Measurements from ENCODE around the gene GNAQ.

GNAQ gene

DNA sequence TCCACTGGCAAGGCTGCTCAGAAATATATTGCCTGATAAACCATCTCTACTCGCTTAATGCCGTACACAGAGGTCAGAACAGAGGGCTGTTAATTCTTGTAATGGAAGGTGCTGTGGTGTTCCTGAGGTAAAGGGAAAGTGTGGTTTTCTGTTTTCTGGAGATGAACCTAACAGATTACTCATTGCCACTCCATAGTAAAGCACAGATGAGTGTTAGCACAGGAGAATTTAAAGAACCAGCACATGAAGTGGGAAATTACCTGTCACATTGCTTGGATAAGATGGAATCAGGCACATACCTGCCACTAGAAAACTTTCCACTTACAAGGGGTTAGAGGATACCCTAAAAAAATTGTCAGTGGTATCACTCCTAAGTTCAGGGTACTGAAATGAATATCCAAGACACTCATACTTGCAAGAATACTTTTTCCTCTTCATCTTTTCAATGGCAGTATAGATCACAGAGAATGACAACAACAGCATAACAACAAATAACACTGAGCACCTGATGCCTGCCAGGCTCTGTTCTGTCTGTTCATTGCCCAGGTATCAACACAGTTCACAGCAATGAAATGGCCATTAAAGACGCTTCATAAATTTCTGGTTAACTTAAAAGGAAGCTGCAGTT is 230.6 kb downstream of the GNAQ start:
- Histone ChIP-seq H3K9me3 (ENCODE audit: control insufficient read depth, insufficient read depth, low read length) (no peaks in the 10 kb centered on the region), H3K27me3 (ENCODE audit: control insufficient read depth, insufficient read depth, low read length) (no peaks in the 10 kb centered on the region), H3K36me3 (ENCODE audit: control insufficient read depth, insufficient read depth, low read length) (0 out of 2 replicates have a peak, but pooled peaks cover 4% of the 10 kb centered on the region), H3K9ac (ENCODE audit: low read depth, low read length) (no peak overlapping the region), H3K4me3 (ENCODE audit: low read depth, low read length) (no peak overlapping the region), H3K27ac (ENCODE audit: low read depth, low read length) (no peak overlapping the region), H3K4me1 (ENCODE audit: control insufficient read depth, insufficient read depth, low read length) (peaks cover 9% of the 10 kb centered on the region)

DNA sequence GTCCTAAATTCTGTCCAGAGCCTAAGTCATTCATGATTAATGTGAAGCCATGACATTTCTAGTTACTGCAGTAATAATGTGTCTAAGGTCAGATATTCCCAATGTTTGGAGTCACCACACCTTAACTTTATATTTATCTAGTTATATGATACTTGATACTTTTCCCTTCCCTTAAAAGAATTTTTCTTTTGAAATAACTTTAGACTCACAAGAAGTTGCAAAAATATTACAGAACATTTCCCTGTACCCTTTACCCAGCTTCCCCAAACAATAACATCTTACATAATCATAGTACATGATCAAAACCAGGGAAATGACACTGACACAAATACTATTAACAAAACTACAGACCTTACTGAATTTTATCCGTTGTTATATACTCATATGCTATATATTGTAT is 233.5 kb downstream of the GNAQ start:
- Histone ChIP-seq H3K27me3 (ENCODE audit: control insufficient read depth, insufficient read depth, low read length) (no peaks in the 10 kb centered on the region), H3K27ac (ENCODE audit: low read depth, low read length) (no peak overlapping the region), H3K4me1 (ENCODE audit: control insufficient read depth, insufficient read depth, low read length) (peaks cover 3% of the 10 kb centered on the region; the same call in 1 of the 2 replicates), H3K36me3 (ENCODE audit: control insufficient read depth, insufficient read depth, low read length) (0 out of 2 replicates have a peak, but pooled peaks cover 4% of the 10 kb centered on the region), H3K9me3 (ENCODE audit: control insufficient read depth, insufficient read depth, low read length) (no peaks in the 10 kb centered on the region), H3K4me3 (ENCODE audit: low read depth, low read length) (no peak overlapping the region), H3K9ac (ENCODE audit: low read depth, low read length) (no peak overlapping the region)

- peaks cover 7% of the 10 kb centered on the region; the same call in 1 of the 2 replicates for H3K36me3 ChIP-seq (ENCODE audit: control insufficient read depth, insufficient read depth, low read length)
- H3K4me3 ChIP-seq (ENCODE audit: low read depth, low read length), result no peak overlapping the region
- H3K27ac ChIP-seq (ENCODE audit: low read depth, low read length), result no peak overlapping the region
- H3K9me3 ChIP-seq (ENCODE audit: control insufficient read depth, insufficient read depth, low read length), result no peaks in the 10 kb centered on the region
- H3K4me1 ChIP-seq (ENCODE audit: control insufficient read depth, insufficient read depth, low read length), result 0 out of 2 replicates have a peak, but pooled peaks cover 5% of the 10 kb centered on the region
- H3K9ac ChIP-seq (ENCODE audit: low read depth, low read length), result no peak overlapping the region
- H3K27me3 ChIP-seq (ENCODE audit: control insufficient read depth, insufficient read depth, low read length), result no peaks in the 10 kb centered on the region
Observed at GRCh38 chr9:77794985-77795384, 236.6 kb downstream of the GNAQ start.

- Histone ChIP-seq H3K9me3 (ENCODE audit: control insufficient read depth, insufficient read depth, low read length) (no peaks in the 10 kb centered on the region), H3K27ac (ENCODE audit: low read depth, low read length) (no peak overlapping the region), H3K4me1 (ENCODE audit: control insufficient read depth, insufficient read depth, low read length) (peaks cover 5% of the 10 kb centered on the region; the same call in 1 of the 2 replicates), H3K36me3 (ENCODE audit: control insufficient read depth, insufficient read depth, low read length) (peaks cover 7% of the 10 kb centered on the region; the same call in 1 of the 2 replicates), H3K27me3 (ENCODE audit: control insufficient read depth, insufficient read depth, low read length) (no peaks in the 10 kb centered on the region), H3K9ac (ENCODE audit: low read depth, low read length) (no peak overlapping the region), H3K4me3 (ENCODE audit: low read depth, low read length) (no peak overlapping the region)
Observed at GRCh38 chr9:77793849-77794248, 237.8 kb downstream of the GNAQ start.

GRCh38 chr9:77789891-77790290 is 241.7 kb downstream of the GNAQ start:
- no peaks in the 10 kb centered on the region for H3K27me3 ChIP-seq (ENCODE audit: control insufficient read depth, insufficient read depth, low read length)
- peaks cover 5% of the 10 kb centered on the region; the same call in 1 of the 2 replicates for H3K4me1 ChIP-seq (ENCODE audit: control insufficient read depth, insufficient read depth, low read length)
- H3K9ac ChIP-seq (ENCODE audit: low read depth, low read length), result no peak overlapping the region
- no peak overlapping the region for H3K4me3 ChIP-seq (ENCODE audit: low read depth, low read length)
- H3K36me3 ChIP-seq (ENCODE audit: control insufficient read depth, insufficient read depth, low read length), result peaks cover 3% of the 10 kb centered on the region
- no peaks in the 10 kb centered on the region for H3K9me3 ChIP-seq (ENCODE audit: control insufficient read depth, insufficient read depth, low read length)
- no peak overlapping the region for H3K27ac ChIP-seq (ENCODE audit: low read depth, low read length)

GRCh38 chr9:77785341-77785740 is 246.3 kb downstream of the GNAQ start:
- no peak overlapping the region for H3K27ac ChIP-seq (ENCODE audit: low read depth, low read length)
- H3K27me3 ChIP-seq (ENCODE audit: control insufficient read depth, insufficient read depth, low read length), result no peaks in the 10 kb centered on the region
- H3K36me3 ChIP-seq (ENCODE audit: control insufficient read depth, insufficient read depth, low read length), result peaks cover 3% of the 10 kb centered on the region; the same call in 1 of the 2 replicates
- H3K4me1 ChIP-seq (ENCODE audit: control insufficient read depth, insufficient read depth, low read length), result peaks cover 1% of the 10 kb centered on the region; the same call in 1 of the 2 replicates
- H3K9me3 ChIP-seq (ENCODE audit: control insufficient read depth, insufficient read depth, low read length), result no peaks in the 10 kb centered on the region
- H3K4me3 ChIP-seq (ENCODE audit: low read depth, low read length), result no peak overlapping the region
- no peak overlapping the region for H3K9ac ChIP-seq (ENCODE audit: low read depth, low read length)

DNA sequence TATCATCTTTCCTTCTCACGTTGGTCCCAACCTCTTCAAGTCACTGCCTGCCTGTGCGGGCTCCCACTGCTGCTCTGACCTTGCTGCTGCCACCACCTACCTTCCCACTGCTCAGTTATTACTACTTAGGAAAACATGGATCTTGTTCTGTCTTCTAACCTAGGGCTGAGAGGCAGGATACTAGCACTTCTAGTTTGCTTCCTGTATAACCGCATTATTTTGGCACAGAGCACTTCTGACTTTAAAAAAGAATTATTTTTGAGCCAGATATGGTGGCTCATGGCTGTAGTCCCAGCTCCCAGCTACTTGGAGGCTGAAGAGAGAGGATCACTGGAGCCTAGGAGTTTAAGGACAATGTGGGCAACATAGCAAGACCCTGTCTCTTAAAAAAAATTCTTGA is 248.1 kb downstream of the GNAQ start:
- Histone ChIP-seq H3K4me1 (ENCODE audit: control insufficient read depth, insufficient read depth, low read length) (no peaks in the 10 kb centered on the region), H3K9ac (ENCODE audit: low read depth, low read length) (no peak overlapping the region), H3K36me3 (ENCODE audit: control insufficient read depth, insufficient read depth, low read length) (peaks cover 3% of the 10 kb centered on the region; the same call in 1 of the 2 replicates), H3K27ac (ENCODE audit: low read depth, low read length) (no peak overlapping the region), H3K27me3 (ENCODE audit: control insufficient read depth, insufficient read depth, low read length) (no peaks in the 10 kb centered on the region), H3K9me3 (ENCODE audit: control insufficient read depth, insufficient read depth, low read length) (no peaks in the 10 kb centered on the region), H3K4me3 (ENCODE audit: low read depth, low read length) (no peak overlapping the region)

DNA sequence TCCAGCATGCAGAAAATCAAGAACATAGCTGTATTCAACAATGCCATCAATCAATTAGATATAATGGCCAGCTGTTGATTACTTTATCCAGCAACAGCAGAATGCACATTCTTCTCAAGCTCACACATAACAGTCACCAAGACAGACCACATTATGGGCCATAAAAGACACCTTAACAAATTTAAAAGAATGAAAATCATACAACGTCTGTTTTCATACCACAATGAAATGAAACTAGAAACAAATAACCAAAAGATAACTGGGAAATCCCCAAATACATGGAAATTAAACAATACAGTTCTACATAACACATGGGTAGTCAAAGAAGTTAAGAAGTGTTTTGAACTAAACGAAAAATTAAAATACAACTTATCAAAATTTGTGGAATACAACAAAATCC is 252.6 kb downstream of the GNAQ start:
- H3K36me3 ChIP-seq (ENCODE audit: control insufficient read depth, insufficient read depth, low read length), result 0 out of 2 replicates have a peak, but pooled peaks cover 3% of the 10 kb centered on the region
- H3K4me1 ChIP-seq (ENCODE audit: control insufficient read depth, insufficient read depth, low read length), result no peaks in the 10 kb centered on the region
- 0 out of 2 replicates have a peak, but pooled peaks cover 2% of the 10 kb centered on the region for H3K9me3 ChIP-seq (ENCODE audit: control insufficient read depth, insufficient read depth, low read length)
- H3K27me3 ChIP-seq (ENCODE audit: control insufficient read depth, insufficient read depth, low read length), result no peaks in the 10 kb centered on the region
- no peak overlapping the region for H3K27ac ChIP-seq (ENCODE audit: low read depth, low read length)
- H3K4me3 ChIP-seq (ENCODE audit: low read depth, low read length), result no peak overlapping the region
- H3K9ac ChIP-seq (ENCODE audit: low read depth, low read length), result no peak overlapping the region

DNA sequence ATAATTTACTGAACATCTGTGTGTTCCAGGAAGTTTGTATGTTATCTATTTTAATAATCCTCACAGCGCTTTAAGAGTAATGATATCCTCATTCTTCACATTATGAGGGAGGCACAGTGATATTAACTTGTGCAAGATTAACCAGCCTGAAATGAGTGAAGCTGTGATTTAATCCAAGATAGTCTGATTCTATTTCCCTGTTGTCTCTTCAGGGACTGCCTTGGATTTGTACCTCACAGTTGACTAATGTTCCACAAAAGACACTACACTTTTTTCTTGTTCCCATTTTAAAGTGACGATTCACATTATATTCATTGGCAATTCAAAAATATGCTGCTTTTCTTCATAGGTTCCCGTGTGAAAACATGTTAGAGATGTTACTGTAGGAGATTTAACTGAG is 258.2 kb downstream of the GNAQ start:
- Histone ChIP-seq H3K27ac (ENCODE audit: low read depth, low read length) (no peak overlapping the region), H3K9me3 (ENCODE audit: control insufficient read depth, insufficient read depth, low read length) (0 out of 2 replicates have a peak, but pooled peaks cover 2% of the 10 kb centered on the region), H3K27me3 (ENCODE audit: control insufficient read depth, insufficient read depth, low read length) (no peaks in the 10 kb centered on the region), H3K4me3 (ENCODE audit: low read depth, low read length) (no peak overlapping the region), H3K4me1 (ENCODE audit: control insufficient read depth, insufficient read depth, low read length) (no peaks in the 10 kb centered on the region), H3K9ac (ENCODE audit: low read depth, low read length) (no peak overlapping the region), H3K36me3 (ENCODE audit: control insufficient read depth, insufficient read depth, low read length) (no peaks in the 10 kb centered on the region)

DNA sequence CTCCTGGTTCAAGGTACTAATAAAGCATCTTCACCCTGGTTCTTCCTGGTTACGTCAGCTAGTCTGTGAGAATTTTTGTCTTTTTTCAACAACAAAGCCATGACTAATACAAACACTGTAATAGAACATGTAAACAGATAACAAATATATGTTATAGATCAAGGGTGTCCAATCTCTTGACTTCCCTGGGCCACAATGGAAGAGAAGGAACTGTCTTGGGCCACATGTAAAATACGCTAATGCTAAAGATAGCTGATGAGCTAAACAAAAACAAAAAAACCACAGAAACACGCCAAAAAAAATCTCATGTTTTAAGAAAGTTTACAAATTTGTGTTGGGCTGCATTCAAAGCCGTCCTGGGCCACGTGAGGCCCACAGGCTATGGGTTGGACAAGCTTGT is 259.0 kb downstream of the GNAQ start:
- Histone ChIP-seq H3K9me3 (ENCODE audit: control insufficient read depth, insufficient read depth, low read length) (no peaks in the 10 kb centered on the region), H3K27me3 (ENCODE audit: control insufficient read depth, insufficient read depth, low read length) (no peaks in the 10 kb centered on the region), H3K9ac (ENCODE audit: low read depth, low read length) (no peak overlapping the region), H3K4me3 (ENCODE audit: low read depth, low read length) (no peak overlapping the region), H3K4me1 (ENCODE audit: control insufficient read depth, insufficient read depth, low read length) (no peaks in the 10 kb centered on the region), H3K27ac (ENCODE audit: low read depth, low read length) (no peak overlapping the region), H3K36me3 (ENCODE audit: control insufficient read depth, insufficient read depth, low read length) (no peaks in the 10 kb centered on the region)

GRCh38 chr9:77771171-77771570 is 260.4 kb downstream of the GNAQ start:
- H3K4me1 ChIP-seq (ENCODE audit: control insufficient read depth, insufficient read depth, low read length), result no peaks in the 10 kb centered on the region
- no peak overlapping the region for H3K27ac ChIP-seq (ENCODE audit: low read depth, low read length)
- H3K27me3 ChIP-seq (ENCODE audit: control insufficient read depth, insufficient read depth, low read length), result no peaks in the 10 kb centered on the region
- H3K36me3 ChIP-seq (ENCODE audit: control insufficient read depth, insufficient read depth, low read length), result no peaks in the 10 kb centered on the region
- no peak overlapping the region for H3K9ac ChIP-seq (ENCODE audit: low read depth, low read length)
- H3K4me3 ChIP-seq (ENCODE audit: low read depth, low read length), result no peak overlapping the region
- no peaks in the 10 kb centered on the region for H3K9me3 ChIP-seq (ENCODE audit: control insufficient read depth, insufficient read depth, low read length)
